Measurements from ENCODE around the gene NPIPB6.

The NPIPB6 gene

GRCh38 chr16:28324235-28324886 is 38.9 kb downstream of the NPIPB6 start:
- no peak for DNase-seq

DNA sequence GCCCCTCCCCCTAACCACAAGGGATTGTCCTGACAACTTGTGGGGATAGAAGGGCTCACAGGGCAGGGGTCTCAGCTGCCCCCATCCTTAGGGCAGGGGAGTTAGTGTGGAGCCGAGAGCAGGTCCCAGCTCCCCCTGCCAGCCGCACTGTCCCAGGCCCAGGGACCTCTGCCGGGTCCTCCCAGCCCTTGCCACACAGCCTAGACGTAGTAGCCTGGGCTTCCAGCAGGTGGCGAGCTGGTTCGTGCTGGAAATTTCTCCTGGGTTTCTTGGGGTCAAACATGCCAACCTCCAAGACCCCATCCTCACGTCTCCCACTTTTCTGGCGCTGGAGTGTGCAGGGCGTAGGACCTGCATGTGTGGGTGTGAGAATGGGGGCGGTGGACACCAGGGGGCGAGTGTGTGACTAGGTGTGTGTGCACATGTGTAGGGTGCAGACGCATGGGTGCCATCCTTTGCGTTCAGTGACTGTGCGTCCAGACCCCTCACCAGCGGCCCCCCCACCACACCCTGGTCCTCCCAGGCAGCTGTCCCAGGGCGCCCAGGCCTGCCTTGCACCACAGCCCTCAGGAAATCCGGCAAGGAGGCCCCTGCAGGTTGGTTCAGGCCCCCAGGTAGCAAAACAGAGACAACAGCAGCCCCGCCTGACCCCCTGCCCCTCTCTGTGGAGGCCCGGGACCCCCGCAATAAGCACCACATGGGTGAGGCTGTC is 41.5 kb downstream of the NPIPB6 start:
- peak; percentile 11 for DNase-seq

- no peak for DNase-seq
Measured at GRCh38 chr16:28320741-28321140, 42.6 kb downstream of the NPIPB6 start.

GRCh38 chr16:28320023-28320561 is 43.2 kb downstream of the NPIPB6 start:
- DNase-seq: no peak

DNA sequence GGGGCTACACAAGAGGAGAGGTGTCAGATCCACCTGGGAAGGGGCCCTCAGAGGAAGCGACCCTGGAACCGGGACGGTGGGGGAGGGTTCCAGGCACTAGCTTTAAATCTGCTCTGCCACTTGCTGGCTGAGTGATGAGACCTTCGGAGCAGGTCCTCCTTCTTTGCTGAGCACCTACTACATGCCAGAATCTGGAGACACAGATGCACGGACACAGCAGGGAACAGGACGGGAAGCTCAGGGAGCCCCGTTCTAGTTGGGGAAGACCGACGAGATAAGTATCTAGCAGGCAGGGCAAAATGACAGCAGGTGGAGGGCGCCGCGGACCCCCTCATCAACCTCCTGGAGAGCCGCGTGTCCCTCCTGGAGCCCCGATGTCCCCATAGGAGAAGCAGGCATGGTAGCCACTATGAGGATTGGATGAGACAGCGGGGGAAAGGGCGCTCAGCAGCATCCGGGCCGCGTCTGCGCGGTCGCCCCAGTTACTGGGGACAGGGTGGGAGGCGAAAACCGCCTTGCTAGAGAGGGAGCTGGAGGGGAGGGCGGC is 43.8 kb downstream of the NPIPB6 start:
- DNase-seq: no peak

DNA sequence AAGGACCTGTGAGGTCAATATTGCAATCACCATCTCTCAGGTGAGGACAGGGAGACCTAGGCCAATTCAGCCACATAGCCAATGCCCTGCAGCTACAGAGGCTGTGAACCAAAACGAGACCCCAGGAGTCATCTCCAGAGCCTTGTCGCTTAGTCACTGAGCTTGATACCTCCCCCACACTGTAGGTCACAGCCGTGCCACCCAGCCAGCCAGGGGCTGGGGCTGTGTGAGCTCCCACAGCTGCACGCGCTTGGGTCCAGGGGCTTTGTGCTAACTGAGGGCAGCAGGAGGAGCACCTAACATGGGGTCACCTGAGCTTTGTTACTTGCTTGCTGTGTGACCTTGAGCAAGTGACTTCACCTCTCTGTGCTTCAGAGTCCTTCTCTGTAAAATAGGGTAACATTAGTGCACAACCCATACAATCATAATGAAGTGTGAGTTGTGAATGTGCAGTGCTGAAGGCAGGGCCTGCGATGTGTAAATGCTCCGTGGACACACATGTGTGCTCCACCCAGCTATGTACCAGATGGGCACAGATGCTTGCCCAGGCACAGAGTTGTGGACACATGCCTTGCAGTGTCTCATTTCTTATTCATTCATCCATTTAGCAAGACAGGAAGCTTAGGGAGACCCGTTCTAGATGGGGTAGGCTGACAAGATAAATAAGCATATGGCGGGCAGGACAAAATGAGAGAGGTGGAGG is 45.1 kb downstream of the NPIPB6 start:
- DNase-seq: no peak

- DNase-seq: peak; percentile 47
Measured at GRCh38 chr16:28317040-28317880, 46.0 kb downstream of the NPIPB6 start.

DNA sequence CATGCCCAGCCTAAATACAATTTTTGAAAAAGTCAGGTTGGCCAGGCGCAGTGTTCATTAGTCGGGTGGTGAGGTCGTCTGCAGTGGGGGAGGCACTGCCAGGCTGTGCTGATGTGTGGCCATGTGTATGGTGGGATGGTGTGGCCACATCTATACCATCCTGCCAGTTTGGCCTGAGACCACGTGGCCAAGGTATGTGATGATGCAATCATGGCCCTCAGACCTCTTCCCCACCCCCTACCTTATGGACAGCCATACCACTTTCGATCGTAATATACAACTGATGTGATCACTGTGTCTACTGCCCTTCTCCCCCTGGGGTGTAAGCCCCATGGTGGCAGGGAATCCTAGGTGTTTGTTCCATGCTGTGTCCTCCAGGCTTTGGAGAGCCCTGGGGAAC is 47.3 kb downstream of the NPIPB6 start:
- DNase-seq: no peak

GRCh38 chr16:28313587-28313986 is 49.7 kb downstream of the NPIPB6 start:
- no peak for DNase-seq

- DNase-seq: no peak
Measured at GRCh38 chr16:28312327-28312726, 51.0 kb downstream of the NPIPB6 start.

DNA sequence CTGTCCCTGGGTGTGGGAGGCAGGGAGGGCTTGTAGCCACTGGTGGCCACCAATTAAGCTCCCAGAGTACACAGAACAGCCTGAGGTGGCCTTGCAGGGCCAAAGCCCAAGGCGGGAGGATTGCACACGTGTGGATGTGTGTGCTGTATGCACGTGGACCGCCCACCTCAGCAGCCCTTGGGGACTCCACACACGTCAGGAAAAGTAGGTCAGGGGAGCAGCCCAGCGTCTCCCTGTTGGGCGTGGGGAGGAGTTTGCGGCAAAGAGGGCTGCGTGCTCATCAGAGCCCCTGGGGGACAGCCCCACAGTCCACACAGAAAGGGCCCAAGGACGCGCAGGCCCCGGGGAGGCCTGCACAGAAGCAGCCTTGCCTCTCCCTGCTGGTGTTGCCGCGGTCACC is 51.4 kb downstream of the NPIPB6 start:
- no peak for DNase-seq

DNA sequence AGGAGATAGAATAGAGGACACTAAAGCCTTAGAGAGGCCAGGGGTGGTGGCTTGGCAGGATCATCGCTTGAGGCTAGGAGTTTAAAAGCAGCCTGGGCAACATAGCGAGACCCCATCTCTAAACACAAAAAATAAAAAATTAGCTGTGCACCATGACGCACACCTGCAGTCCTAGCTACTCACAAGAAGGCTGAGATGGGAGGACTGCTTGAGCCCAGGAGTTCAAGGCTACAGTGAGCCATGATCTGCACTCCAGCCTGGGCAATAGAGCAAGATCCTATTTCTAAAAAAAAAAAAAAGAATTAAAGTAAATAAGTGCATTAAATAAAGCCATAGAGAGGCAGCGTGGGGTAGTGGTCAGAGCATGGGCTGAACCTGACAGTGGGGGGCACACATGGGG is 51.9 kb downstream of the NPIPB6 start:
- no peak for DNase-seq

DNA sequence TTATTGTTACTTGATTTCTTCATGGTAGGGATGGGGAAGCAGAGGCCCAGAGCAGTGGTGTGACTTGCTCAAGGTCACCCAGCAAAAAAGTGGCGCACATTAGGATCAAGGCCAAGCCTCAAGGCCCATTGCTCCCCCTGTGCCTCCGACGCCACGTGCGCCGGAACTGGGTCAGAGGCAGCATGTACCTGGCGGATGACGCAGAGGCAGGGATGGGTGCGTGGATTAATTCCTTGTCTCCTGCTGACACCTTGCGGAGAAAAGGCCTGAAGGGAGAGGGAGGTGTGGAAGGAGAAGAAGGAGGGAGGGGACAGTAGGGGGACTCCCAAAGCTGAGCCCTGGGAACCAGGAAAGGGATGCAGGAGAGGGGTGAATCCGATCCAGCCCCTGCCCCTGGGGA is 52.5 kb downstream of the NPIPB6 start:
- DNase-seq: no peak

GRCh38 chr16:28309811-28310311 is 53.4 kb downstream of the NPIPB6 start:
- no peak for DNase-seq

DNA sequence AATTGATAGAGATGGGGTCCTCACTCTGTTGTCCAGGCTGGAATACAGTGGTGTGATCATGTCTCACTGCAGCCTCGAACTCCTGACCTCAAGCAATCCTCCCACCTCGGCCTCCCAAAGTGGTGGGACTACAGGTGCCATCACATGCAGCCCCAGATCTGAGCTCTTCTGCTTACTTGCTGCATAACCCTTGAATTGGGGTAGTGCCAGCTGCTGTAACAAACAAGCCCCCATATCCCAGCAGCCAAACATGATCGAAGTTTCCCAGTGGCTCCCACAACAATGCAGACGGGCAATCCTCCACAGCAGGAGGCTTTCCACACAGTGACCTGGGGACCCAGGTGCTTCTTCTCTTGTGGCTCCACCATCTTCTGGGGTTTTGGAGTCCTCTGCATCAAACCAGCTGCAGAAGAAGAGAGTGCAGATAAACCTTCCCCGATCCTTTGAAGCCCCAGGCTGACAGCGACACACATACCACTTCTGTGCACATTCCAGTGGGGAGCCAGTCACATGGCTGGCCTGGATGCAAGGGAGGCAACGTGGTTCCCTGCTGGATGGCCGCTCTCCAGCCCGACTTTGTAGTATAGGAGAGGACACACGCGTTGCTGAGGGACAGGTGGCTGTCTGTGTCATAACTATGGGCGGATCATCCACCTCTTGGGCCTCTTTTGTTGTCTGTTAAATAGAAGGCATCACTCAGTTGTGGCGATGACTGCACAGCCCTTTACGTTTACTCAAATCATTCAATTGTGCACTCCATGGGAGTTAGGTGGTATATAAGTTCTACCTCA is 54.3 kb downstream of the NPIPB6 start:
- no peak for DNase-seq

DNA sequence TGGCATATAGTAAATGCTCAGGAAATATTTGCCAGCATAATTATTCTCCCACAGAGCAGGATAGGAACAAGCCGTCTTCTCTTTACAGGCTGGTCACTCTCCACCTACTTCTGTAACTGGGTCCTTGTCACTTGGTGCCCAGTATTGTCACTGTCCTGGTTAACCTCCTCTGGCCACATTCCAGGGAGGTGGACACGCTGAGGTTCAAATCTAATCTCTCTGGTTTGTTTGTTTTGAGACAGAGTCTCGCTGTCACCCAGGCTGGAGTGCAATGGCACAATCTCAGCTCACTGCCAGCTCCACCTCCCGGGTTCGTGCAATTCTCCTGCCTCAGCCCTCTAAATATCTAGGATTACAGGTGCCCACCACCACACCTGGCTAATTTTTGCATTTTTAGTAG is 55.4 kb downstream of the NPIPB6 start:
- DNase-seq: no peak

DNA sequence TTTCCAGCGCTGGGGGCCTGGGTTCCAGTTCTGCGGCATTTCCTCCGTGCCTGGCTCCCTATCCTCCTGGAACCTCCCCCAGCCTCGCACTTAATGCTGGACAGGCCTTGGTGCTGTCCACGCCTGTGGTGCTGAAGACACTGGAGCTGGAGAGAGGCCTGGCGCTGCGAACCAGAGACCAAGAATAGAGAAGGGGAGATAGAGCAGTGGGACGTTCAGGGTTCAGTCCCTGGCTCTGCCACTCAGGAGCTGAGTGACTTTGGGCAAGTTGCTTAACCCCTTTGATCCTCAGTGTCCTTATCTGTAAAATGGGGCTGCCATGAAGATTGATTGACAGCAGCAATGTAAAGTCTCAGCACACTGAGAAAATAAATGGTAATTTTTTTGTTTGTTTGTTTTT is 59.1 kb downstream of the NPIPB6 start:
- DNase-seq: no peak

GRCh38 chr16:28303132-28303531 is 60.2 kb downstream of the NPIPB6 start:
- DNase-seq: no peak

DNA sequence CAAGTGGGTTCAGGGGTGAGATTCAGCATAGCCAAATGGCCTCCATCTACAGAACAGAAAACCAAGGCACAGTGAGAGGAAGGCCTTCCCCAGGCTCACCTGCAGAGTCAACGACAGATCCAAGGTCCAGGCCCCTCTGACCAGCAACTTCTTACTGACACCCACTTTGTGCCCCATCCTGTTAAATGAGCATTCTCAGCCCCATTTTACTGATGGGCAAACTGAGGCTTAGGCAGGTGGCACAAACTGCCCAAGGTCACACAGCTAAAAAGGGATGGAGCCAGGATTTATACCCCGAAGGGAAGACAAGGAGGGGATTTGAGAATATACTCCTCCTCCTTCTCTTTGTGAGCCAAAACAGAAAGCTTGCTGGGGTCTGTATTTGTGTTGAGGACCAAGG is 61.7 kb downstream of the NPIPB6 start:
- DNase-seq: no peak

DNA sequence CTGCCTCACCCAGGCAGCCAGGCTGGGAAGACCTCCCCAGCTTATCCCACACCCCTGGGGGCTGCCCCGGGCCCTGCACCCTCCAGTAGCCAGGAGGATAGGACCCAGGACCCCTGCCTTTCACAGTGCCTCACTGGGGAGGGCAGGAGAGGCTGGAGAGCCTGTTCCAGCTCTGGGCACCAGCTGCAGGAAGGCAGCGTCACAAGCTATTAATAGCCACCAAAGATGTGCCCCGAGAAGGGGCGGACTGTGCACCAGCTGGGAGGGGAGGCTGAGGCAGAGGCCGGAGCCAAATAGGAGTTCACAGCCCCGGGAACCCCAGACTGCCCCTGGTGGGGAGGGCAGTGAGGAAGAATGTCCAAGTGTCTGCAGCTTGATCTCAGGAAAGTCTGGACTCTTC is 62.2 kb downstream of the NPIPB6 start:
- DNase-seq: no peak

DNA sequence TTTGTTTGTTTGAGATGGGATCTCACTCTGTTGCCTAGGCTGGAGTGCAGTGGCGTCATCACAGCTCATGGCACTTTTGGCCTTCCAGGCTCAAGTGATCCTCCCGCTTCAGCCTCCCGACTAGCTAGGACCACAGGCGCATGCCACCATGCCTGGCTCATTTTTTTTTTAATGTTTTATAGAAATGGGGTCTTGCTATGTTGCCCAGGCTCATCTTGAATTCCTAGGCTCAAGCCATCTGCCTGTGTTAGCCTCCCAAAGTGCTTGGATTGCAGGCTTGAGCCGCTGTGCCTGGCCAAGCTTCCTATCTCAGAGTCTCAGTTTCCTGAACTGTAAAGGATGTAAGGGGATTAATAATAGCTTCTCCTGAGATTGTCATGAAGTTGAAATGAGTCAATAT is 63.0 kb downstream of the NPIPB6 start:
- DNase-seq: no peak

Data from right kidney (tissue), 1 donor.